K562 treated with DMSO at 1 percent for 48 hours (cell line): Measurements from ENCODE around the gene ST3GAL2. TPM values are rescaled to one million over a fixed set of nuclear protein-coding genes. Genes with fewer than 3 reads are reported as not detected.

Source experiments
- total RNA-seq: library from RNA; unstranded; fragments of 300-600 nt; gene quantifications from 2 replicates; pipeline ENCODE4 v1.2.3, GENCODE V29; 2022; ENCODE audit warnings: low replicate concordance; ENCODE audit errors: extremely low read depth

ST3GAL2 gene
- not detected in 2 replicates for total RNA-seq

GRCh38 chr16:70438969-70439862, at the start of gene ST3GAL2:
ST3GAL2 (minus strand) TSS chr16:70439100; CDS start chr16:70398530, 40,570 bp downstream.

DNA sequence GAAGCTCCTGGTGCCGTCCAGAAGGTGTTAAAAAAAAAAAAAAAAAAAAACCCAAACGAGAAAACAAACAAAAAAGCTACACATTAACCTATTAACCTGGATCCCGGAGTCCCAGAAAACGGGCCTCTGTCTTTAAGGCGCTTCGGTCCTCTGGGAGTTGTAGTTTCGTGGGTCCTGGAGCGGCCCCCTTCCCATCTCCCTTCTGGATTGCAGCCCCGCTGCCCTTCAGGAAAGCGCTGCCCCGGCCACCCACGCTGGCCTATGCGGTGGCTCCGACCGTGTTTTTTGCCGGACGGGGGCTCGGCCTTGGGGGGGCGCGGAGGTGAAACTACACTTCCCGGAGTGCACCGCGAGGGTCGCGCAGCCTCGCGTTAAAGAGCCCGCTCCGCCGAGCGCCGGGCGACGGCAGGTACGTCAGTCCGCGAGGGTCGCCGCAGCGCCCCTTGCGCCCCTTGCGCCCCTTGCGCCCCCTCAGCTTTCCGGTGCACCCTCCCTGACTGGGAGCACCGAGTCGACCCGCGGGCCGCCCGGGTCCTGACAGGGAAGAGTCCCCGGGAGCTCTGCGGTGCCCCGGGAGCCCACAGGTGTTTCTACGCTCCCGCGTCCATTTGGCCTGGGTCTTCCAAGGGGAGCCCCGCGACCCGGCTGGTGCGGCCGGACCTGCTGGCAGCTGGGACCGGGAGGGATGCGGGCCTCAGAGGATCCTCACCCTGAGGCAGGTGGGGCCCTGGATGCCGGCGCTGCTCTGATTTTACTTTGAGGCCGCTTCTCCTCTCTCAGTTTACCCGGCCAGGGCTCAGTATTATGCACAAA, 15.5 kb upstream of the ST3GAL2 start, which contains the start of gene FCSK:
Gene FCSK (plus strand): TSS at position 374 of the 813 bp plus-strand sequence. CDS start 8,596 bp downstream, outside the sequence.

Other genes with a start within 250 kb of the ST3GAL2 start
- not detected in 2 replicates for gene EXOSC6, start 187.2 kb downstream of the ST3GAL2 start, total RNA-seq
- 211 and 608 TPM in 2 replicates for gene AARS1, start 149.6 kb downstream of the ST3GAL2 start, total RNA-seq
- gene DDX19B, start 139.9 kb downstream of the ST3GAL2 start, total RNA-seq, result not detected in 2 replicates
- not detected in 2 replicates for gene DDX19A, start 92.2 kb downstream of the ST3GAL2 start, total RNA-seq
- gene FCSK, start 15.5 kb upstream of the ST3GAL2 start, total RNA-seq, result not detected in 2 replicates
- 178 TPM in 1 of 2 replicates, not detected in the other for gene COG4, start 84.5 kb upstream of the ST3GAL2 start, total RNA-seq
- not detected in 2 replicates for gene SF3B3, start 84.7 kb upstream of the ST3GAL2 start, total RNA-seq
- gene IL34, start 207.5 kb upstream of the ST3GAL2 start, total RNA-seq, result not detected in 2 replicates
- not detected in 2 replicates for gene MTSS2, start 247.0 kb upstream of the ST3GAL2 start, total RNA-seq